GM19395 (cell line): Measurements from ENCODE around the gene HOXC13.

Experiments
- ATAC-seq: cut with Tn5 transposase; IDR thresholded peaks from one replicate; pipeline ENCODE4 v1.9.1; 2021; ENCODE audit warnings: mild to moderate bottlenecking, moderate library complexity; ENCODE audit not compliant: unreplicated experiment

Gene HOXC13

DNA sequence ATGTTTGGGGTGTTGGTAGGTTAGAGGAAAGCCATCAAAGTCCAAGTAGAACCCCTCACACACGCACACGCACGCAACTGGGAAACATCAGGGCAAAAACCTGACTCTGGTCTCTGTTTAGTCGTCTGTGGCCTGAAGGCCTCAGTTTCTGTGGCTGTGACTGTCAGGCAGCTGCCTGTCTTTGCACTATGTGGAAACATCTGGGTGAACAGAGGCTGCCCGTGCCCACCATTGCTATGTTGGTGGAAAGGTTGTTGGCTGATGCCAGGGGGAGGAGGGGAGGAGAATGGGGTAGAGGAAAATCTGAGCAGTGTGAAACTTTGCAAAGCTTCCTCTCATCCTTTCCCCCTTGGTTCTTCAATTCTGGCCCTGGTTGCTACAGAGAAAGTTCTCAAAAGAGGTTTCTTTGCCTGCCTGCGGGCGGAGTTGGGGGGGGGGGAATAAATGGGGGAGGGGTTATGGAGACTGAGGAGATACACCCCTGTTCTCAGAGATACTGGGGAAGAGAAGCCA, 53.8 kb downstream of the HOXC13 start:
- ATAC-seq = no peak

- no peak for ATAC-seq
These were observed 54.8 kb downstream of the HOXC13 start for GRCh38 chr12:53993162-53994008.

GRCh38 chr12:53994009-53994263, 55.3 kb downstream of the HOXC13 start:
- ATAC-seq = no peak

- no peak for ATAC-seq
These were observed 55.8 kb downstream of the HOXC13 start for GRCh38 chr12:53994264-53995001.

DNA sequence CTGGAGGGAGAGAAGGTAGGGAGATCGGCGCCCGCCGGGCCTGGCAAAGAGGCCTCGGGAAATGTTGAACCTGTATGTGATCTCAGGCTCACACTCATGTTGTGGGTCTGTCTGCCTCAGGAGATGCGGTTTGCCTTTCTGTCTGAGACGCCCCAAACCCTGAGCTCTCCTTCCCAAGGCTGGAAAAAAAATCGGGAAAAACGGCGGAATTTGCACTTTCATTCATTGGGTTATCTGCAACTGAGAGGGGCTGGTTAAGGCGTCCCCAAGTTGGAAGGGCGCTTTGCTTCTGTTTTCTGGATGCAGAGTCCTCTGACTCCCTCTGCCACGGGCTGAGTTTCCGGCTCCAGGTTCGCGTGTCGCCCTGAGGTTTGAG, 56.4 kb downstream of the HOXC13 start:
- ATAC-seq = no peak

DNA sequence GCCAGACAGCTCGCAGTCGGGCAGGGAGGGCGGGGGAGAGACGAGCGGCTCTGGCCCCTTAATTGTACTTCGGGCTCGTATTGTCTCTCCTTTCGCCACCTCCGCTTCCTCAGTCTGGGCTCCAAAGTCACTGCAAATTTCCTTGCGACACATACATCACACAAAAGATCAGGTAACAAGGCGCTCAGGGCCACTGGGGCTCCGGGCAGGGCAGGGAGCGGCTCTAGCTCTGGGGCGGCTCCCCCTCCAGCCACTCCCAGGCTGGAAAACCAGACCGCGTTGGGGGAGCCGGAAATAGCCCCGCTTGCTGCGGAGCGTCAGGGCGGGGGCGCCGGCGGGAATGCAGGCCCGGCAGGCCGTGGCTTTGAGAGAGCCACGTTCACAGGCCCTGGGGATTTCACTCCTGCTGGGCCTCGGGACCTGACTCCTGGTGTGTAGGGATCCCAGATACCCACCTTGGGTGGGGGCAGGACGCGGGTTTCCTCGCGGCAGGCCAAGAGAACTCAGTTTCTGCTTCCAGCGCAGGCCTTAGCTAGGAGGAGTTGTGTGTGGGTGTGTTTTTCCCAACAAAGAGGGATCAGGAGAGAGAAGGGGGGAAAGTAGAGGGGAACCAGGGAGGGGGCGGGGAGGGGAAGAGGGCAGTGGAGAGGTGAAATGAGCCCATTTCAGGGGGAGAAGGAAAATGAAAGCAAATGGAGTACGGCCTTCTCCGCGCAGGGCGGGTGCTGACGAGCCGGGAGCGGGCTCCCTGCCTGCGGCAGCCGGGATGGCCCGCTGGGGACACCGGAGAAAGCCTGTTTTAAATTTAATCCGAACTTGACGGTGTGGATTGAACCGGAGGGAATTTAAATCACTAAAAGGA, 57.0 kb downstream of the HOXC13 start:
- no peak for ATAC-seq
